Mucosa of gallbladder (tissue), 1 donor: ENCODE data around the gene RNF220. TPM values are rescaled to one million over a fixed set of nuclear protein-coding genes. Genes with fewer than 3 reads are reported as not detected.
"Not testable (repeated sequence)": the region's sequence is repeated elsewhere in the genome, so short reads cannot be mapped to it uniquely, and the experiment has no call there.

ENCODE experiments used
- DNase-seq: peaks from one replicate; pipeline ENCODE4 v3.0.0-alpha.2; 2020; ENCODE audit warnings: low spot score
- total RNA-seq: library from RNA; stranded (reverse); gene quantifications from one replicate; pipeline ENCODE4 v1.2.1, GENCODE V29; 2021
- donor health status: DM: no; HTN: no; CAD: no.

Gene RNF220
- total RNA-seq, 1 donor from 2014 or later = 68.1 TPM

DNA sequence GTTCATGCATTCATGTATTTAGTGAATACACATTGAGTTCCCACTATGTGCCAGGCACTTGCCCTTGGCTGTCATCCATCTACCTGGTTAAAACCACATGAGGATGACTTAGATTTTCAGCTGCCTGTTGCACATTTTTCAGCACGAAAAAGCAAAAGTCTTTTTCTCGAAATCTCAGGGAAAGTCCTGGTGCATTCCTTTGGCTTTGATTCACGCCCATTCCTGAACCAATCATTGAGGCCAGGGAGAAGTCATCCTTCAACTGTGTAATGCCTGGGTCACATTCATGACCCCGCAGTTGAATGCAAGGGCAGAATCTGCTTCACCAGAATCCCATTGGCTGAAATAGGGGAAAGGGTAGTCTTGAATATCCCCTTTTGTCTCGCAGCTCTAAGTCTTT, 84.4 kb downstream of the RNF220 start:
- no peak for DNase-seq

DNA sequence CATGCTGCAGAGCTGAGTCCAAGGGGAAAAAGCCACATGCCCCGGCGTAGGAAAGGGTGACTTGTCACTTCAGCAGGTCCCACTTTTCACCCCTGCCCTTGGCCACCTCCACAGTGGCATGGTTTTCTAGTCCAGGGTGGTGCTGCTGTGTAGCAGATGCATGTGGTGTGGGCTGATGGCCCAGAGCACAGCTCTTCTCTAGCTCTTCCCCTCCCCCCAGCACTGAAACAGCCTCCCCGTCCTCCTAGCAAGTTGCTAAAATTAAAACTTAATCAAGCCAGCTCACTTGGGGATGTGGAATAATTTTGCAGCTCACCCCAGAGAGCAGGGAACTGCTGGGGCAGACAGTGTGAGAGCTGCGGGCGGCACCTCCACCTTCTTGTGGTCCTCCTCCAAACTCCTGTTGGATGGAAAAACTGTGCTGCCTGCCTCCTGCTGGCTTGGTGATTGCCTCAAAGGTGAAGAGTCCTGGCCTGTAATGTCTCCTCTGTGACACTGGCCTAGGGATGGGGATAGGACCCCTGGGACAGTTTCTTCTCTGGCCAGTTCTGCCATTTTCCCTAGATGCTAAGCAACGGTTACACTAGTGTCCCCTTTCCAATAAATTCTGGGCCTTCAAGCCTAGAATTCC, 91.6 kb downstream of the RNF220 start:
- DNase-seq = no peak

DNA sequence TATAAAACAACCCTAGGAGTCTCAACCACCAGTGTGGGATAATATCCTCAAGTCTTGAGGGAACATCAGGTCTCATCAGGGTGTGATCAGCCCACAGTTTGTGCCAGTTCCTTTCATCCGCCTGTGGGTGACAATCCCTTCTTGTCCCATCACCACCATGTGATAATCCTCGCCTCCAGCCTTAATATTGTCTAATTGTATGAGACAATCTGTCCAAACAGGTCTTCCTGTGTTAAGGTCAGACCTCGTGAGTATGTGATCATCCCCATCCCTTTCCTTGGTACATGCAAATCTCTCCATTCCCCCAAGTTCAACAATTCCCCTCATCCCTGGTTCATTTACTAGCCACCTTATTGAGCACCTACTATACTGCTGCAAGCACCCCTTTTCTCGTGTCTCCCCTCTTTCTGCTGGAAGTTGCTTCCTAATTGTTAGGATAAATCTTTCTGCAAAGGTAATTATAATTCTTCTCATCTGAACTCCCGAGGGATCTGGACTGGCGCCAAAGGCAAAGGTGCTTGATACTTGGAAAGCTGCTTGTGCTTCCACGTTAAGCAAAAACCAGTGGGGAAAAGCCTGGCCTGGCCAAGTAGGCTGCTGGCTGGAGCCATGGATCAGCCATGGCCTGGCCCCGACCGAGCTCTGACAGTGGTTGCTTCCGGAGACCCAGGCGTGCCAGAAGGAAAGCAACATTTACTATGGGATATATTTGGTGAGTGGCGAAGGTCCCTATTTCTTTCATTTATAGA, 92.5 kb downstream of the RNF220 start:
- no peak for DNase-seq

DNA sequence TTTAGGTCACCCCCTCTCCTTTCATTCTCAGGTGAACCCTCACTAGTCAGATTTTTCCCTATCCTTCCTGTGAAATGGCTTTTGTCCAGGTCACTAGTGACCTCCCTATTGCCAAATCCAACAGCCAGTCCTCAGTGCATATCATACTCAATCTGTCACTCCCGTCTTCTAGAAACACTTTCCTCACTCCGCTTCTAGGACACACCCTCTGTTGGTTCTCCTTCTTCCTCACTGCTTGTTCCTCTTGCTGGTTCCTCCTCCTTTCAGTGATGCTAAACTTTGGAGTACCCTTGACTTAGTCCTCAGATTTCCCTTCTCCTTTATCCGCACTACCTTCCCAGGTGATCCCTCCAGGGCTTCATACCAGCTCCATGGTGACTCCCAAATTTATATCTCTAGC, 94.3 kb downstream of the RNF220 start:
- DNase-seq = no peak

DNA sequence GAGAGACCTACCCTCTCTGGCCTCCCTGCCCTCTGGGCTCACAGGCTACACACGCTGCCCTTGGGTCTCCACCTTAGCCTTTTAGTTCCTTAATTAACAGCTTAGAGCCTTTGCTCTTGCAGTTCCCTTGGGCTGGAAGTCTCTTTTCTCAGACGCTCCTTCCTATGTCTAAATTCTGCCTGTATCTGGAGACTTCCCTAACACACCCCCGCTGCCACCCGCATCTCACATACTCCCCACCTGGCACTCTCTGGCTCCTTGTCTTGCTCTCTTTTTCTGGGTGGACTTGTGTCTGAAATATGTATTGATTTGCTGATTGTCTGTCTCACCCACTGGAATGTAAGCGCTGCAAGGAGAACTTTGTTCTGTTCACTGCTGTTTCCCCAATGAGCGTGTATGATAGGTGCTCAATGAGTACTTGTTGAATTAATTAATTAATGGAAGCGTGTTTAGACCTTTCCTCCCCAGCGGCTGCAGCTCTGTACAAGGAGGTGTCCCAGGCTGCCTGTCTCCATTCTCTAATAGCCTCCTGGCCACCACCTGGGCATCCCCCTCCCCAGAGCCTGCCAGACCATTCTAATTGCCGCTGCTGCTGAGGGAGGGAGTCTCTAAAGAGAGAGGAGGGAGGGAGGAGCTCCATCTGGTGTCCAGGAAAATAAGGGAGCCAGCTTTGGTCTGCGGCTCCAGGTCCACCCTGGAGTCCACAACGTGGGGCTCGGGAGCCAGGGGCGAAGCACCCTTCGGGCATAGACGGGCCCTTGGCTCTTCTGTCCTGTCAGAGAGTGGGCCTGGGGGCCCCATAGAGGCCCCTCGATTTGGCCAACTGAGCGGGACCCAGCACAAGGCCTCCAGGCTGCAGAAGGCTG, 95.4 kb downstream of the RNF220 start:
- DNase-seq = peak; percentile 33

DNA sequence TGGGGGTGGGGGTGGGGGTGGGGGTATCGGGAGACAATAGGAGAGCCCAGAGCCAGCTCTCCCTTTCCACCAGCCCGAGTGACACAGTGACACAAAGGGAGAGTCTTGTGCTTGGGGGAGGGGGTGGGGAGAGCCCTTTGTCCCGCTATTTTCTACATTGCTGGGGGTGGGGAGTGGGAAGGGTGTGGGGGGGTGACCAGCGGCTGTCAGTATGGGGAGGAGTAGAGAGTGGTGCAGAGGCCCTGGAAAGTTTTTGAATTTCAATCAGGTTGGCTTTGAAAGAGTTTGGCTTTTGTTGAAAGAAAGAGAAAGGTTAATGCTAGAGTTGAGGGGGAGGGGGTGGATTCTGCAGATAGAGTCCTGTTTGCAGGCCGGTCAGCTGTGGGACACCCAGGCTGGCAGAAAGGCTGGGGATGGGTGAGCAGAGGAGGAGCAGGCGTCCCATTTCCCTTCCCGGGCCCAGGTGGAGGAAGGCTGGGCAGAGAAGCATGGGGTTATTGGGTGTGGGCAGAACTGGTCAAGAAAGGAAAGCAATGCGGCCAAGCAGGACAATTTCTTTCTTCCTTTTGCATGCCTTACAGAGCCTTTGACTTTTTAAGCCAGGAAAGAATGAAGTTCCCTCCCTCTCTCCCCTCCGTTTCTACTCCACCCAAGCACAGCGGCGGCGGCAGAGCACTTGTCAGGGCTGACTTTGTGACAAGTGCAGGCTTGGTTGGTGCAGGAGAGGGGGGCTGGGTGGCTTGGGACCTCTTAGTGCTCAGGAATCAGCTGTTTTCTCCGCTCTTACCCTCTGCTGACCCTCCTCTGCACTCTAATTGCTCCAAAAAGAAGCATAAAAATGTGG, 96.2 kb downstream of the RNF220 start:
- DNase-seq = no peak

DNA sequence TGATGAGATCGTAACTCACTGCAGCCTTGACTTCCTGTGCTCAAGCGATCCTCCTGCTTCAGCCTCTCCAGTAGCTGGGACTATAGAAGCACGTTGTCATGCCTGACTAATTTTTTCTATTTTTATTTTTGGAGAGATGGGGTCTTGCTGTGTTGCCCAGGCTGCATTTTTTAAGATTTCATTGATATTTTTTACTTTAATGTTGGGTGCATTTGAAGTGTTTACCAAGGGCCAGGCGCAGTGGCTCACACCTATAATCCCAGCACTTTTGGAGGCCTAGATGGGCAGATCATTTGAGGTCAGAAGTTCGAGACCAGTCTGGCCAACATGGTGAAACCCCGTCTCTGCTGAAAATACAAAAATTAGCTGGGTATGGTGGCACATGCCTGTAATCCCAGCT, 97.8 kb downstream of the RNF220 start:
- DNase-seq = not testable (repeated sequence)

DNA sequence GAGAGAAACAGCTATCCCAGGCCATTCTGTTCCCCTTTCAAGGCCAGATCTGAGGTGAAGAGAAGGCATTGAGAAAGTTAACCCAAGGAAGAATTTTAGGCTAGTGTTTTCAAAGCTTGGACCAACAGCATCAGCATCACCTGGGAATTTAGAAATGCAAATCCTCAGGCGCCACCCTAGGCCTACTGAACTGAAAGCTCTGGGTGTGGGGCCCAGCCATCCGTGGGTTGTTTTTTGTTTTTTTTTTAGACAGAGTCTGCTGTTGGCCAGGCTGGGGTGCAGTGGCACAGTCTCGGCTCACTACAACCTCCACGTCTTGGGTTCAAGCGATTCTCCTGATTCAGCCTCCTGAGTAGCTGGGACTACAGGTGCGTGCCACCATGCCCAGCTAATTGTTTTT, 98.6 kb downstream of the RNF220 start:
- DNase-seq = no peak

DNA sequence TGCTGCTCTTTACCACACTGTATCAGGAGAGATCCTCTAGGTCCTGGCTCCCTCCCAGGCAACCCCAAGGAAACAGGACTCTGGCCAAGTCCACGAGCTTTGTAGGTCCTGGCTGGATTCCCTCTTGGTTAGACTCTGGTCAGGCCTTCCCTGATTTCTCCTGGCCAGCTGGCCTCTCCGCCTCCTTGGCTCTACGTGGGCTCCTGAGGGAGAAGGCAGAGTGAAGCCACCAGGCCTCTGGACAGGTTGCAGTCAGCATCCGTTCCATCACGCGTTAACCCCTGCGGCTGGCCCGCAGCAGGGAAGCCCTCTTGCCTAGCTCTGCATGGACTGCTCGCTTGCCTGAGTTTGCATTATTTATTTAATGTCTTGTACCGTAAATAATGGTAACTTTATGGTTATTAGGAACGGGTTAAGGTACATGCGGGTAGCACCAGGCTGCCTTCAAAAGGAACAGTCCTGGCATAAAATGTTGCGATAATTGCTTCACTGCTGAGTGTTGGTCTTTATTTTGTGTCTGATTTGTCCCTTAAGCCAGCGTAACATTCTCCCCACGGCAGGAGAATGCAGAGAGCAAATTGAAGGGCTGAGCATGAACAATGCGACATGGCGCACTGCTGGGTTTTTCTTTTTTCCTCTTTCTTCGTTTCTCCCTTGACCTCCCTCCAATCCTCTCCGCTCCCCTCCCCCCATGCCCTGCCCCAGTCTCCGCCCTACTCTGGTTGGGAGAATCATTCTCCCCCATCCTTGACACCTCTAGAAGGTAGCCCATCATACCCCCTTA, 100.3 kb downstream of the RNF220 start:
- DNase-seq = no peak

DNA sequence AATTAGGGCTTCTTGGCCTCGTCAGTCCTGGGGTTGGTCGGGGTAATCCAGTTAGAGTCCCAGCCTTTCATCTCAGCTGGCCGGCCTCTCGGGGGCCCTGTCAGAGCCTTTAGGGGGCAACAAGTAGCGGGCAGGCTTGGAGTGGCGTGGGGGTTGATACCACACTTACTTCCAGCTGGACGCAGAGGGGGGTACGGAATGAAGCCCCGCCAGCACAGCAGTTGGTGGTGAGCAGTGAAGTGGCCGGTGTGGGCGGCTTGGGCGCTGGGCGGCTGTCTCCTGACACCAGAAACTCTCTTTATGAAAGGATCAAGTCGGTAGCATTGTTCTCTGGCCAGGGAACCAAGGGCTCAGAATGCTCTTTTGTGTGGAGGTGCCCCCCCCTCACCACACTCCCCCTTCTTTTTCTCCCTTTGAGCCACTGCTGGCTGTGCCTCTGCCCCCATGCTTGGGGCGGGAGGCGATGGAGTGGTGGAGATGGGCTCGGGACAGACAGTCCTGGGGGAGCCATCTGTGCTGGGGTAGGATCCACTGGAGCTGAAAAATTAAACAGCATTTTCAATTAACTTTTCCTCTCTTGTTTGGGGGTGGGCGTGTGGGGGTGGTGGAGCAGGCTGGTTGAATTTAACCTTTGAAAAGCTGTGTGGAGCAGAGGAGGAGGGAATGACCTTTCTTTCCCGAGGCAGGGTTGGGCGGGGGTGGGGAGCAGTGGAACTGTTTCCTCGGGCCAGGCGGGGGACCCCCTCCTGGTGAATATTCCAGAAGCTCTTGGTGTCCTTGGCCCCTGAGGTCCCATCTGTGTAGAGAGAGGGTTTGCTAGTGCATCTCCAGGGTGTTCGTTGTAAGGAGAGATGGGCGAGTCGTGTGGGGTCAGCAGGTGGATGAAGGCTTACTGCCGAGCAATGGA, 102.7 kb downstream of the RNF220 start:
- DNase-seq = no peak

DNA sequence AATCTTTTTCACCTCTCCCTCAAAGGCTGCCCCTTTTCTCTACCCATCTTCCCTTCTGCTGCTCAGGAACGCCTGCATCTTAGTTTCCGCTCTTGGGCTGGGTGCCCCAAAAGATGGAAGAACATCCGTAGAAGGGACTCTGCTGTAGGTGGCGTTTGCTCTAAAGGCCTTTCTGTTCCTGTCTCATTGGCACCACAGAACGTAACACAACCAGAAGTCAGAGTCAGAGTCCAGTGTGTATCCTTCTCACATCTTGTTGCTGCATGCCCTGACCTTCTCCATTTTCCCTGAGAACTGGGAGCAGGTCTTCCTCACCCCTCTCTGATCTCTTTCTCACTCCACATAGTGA, 103.3 kb downstream of the RNF220 start:
- DNase-seq = no peak

DNA sequence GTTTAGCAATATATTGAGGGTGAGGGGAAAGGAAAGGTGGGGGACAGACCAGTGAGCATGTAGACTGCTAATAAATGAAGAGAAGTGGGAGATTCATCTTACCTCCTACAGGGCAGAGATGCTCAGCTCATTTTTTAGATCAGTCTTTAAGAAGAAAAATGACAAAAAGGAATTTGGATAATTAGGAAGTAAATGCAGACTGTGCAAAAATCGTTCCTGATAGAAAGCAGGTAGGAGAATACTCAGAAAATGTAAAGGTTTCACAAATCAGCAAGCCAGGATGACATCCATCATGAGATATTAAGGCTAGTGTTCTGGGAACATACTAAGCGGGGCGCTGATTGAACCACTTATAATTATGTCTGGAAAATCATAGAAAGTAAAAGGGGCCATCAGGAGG, 106.3 kb downstream of the RNF220 start:
- DNase-seq = no peak

DNA sequence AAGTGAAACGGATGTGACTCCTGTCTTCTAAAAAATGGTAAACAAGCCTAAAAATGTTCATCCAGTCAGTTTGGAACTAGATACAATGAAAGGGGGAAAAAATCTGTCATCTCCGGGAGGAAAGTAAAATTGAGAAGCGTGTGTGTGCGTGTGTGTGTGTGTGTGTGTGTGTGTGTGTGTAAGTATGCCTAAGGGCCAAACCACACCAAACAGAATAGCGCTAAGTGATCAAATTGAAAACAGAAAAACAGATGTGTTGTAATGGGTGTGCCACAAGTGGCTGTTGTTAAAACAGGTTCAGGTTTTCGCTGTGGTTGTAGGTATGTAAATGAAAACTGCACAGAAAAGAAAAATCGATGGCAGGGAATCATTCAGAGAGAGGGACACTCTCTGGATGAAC, 106.7 kb downstream of the RNF220 start:
- DNase-seq = no peak

DNA sequence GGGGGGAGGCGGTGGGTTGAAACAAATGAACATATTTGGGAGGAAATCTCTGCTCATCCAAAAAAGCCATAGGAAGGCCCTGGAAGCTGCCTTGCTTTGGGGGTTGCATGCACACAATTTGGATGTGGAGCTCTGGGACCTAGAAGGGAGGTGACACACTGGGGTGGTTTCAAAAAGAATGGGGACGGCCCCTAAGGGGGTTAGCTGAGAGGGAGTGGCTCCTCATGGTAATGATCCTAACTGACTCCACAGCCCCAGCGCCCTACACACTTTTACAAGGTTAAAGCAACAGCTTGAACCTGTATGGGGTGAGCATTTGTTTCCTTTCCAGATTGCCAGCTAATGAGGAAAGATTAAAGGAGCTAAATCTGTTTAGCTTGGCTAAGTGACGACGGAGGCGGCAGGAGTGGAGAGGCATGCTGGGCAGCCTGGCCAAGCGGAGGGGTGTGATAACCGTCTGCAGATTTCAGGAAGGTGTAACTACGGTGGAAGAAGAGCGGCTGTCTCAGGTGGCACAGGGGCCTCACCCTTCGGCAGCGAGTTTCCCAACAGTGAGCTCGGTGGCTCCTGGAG, 107.3 kb downstream of the RNF220 start:
- no peak for DNase-seq

DNA sequence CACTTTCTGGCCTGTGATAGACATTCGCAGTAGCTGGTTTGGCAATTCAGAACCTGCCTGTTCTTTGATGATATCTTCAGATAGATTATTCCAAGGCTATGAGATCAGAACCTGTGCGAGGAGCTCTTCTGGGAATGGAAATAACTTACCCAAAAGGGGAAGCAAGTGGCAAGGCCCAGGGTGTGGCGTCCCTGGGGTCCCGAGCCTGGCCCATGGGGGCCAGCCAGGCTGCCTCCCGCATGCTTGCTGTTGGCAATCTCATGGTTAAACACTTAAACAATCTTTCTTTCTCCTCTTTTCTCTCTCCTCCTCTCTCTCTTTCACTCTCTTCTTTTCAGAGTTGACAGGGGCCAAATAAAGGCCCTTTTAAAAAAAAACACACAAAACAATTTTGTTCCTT, 108.1 kb downstream of the RNF220 start:
- DNase-seq = no peak

DNA sequence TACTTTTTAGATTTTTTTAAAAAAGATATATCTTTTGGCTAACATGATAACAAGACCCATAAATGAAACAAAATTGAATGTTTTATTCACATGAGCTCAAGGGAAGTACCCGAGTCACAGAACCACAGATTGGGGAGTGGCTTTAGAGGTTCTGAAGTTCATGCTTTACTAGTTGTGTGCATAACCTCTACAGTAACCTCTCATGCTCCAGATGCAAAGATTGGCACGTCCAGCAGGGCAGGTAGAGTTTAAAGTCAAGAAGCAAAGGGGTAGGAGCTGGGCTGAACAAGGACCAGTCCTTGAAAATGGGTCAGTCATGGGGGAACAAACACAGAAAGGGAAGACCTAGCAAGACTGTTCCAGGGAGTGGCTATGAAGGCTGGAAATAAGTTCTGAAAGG, 109.6 kb downstream of the RNF220 start:
- DNase-seq = no peak

DNA sequence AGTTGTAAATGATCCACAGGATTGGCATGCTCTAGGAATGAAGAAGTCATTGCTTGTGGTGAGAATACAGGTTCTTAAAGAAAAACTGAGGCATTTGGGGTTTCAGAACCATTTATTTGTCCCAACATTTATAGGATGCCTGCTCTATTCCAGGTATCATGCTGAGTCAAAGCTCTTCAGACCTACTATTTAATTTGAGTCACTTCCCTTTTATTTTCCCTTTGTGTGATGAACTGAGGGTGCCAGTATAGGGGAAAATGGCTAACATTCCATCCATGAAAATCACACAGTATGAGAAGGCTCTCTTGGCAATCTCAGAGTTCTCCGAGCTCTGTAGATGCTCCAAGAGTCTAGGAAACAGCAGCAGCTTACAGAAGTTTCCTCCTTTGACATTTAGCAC, 110.4 kb downstream of the RNF220 start:
- no peak for DNase-seq

DNA sequence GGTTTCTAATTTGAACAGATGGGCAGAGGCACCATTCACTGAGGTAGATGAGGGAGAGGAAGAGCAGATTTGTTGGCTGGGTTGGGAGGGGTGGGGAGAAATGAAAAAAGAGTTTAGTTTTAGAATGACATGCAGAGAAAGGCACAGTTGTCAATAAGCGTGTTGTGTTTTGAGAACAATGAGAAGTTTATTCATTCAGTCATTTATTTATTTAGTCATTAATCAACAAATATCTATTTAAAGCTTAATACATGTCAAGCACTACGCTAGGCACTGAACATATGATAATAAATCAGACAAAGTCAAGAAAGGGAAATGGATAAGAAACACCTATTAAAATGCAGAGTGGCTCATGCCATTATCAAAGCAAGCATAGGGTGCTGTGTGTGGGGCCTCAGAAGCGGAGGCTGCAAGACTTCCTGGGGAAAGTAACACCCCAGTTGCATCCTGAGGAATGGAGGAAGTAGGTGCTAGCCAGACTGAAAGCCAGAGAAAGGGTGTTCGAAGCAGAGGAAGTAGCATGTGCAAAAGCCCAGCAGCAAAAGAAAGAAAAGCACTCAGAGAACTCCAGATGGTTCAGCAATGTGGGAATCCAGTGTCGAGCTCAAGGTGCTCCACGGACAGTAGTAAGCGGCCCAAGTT, 114.1 kb downstream of the RNF220 start:
- no peak for DNase-seq

DNA sequence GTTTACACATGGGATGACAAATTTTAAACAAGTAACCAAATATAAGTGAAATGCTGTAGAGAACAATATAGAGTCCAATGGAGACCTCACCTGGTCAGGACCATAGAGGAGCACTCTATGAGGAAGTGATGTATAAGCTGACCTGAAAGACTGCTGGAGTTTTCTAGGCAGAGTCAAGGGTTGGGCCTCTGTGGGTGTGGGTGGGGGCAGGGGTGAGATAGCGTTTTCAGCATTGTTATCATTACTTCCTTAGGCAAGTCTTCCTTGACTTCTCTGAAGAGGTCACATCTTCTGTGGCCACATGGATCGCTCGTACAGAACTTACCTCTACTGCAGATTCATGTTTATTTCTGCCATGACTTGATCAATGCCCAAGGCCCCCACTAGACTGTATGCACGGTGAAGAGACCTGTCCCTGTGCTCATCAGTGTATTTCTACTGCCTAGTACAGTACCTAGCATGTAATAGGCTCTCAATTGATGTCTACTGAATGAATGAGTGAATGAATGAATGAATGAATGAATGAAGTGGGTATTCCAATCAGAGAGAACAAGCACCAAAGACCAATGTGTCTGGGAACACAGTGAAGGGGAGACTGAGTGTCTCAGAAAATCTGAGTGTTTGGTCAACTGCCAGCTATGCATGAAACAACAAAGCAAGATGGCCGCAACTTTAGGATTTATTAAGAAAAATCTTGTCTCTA, 116.5 kb downstream of the RNF220 start:
- no peak for DNase-seq
